GM06990 (cell line): ENCODE measurements around the gene BLOC1S1.

Experiments used
- DNase-seq: peaks from one replicate; pipeline ENCODE4 v3.0.0-alpha.2; 2011; ENCODE audit not compliant: insufficient read length; ENCODE audit errors: extremely low read depth
- H3K27me3 ChIP-seq: replicated peaks from 2 replicates; pipeline ENCODE4 v1.6.0; 2011; ENCODE audit warnings: low read length; ENCODE audit not compliant: control insufficient read depth, insufficient read depth
- H3K36me3 ChIP-seq: 2 replicates; pipeline ENCODE4 v1.5.1; 2011; ENCODE audit warnings: low read length; ENCODE audit not compliant: control insufficient read depth, insufficient read depth
- H3K4me3 ChIP-seq: replicated peaks from 2 replicates; pipeline ENCODE4 v1.5.1; 2011; ENCODE audit warnings: low read depth, mild to moderate bottlenecking, control low read depth, low read length
- CTCF ChIP-seq: IDR thresholded peaks from 2 replicates; pipeline ENCODE4 v1.5.1; 2011; ENCODE audit warnings: low read length, control low read depth, mild to moderate bottlenecking, inconsistent platforms; ENCODE audit not compliant: insufficient read depth, poor library complexity, severe bottlenecking

BLOC1S1 gene

GRCh38 chr12:55698965-55699364 is 16.9 kb upstream of the BLOC1S1 start:
- TF ChIP-seq CTCF: no peak
- peaks cover 2% of the 10 kb centered on the region; the same call in 1 of the 2 replicates for H3K27me3 ChIP-seq
- DNase-seq: no peak
- no peaks in the 10 kb centered on the region for H3K36me3 ChIP-seq
- no peak overlapping the region for H3K4me3 ChIP-seq

DNA sequence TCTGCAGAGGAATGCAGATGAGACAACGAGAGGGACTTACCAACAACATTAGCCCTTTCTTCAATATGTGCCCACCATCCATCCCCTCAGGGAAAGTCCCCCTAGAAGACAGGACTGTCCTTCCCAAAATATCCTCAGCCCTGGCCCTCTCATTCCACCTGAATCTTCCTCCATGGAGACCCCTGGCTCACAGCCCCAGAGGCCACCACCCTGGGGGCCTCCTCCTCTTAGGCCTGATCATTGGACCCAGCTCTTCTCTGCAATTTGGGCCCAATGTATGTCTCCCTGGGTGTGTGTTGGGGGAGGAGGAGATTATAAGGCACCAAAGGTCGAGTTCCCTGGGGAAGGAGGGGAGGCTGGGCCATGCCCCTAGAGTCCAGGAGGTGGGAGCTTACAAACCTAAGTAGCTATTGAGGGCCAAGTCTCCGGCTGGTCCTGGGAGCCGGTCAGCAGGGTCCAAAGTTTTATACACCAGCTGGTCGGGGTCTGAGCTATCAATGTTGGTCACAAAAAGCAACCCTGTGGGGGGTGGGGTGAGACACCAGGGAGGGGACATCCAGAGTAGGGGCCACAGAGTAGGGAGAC is 16.3 kb upstream of the BLOC1S1 start:
- Histone ChIP-seq H3K27me3 (peaks cover 2% of the 10 kb centered on the region), H3K36me3 (no peaks in the 10 kb centered on the region), H3K4me3 (no peak overlapping the region)
- no peak for TF ChIP-seq CTCF
- DNase-seq: no peak

DNA sequence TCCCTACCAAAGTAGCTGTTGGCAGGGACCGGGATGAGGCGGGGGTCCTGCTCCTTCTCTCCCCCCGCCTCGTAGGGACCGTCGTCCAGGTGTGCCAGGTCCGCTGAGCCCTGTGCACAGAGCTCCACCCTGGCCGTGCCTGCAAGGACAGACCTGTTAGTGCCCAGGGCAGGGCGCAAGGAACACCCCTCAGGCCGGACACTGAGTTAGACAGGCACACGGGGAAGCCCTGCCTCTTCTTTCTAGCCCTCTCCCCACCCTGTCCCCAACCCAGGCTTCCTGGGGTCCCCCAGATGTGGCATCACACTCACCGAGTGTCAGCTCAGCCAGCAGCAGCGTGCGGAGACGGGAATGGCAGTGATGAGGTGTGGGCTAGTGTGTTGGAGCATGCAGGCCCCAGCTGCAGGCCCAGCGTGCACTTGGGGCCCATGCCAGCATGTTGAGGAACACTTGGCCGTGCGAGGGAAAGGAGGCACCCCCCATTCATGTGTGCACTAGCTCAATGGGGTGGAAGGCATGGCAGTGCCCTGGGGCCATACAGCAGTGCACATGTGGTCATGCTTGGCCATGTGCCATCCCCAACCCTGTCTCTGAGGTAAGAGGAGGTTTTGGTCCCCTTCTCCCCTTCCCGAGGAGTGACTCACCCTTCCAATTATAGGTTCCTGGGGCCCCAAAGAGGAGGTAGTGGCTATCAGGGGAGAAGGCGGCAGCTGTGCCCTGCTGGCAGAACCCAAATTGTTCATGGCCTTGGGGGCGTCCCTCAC is 15.4 kb upstream of the BLOC1S1 start:
- H3K4me3 ChIP-seq: no peak overlapping the region
- H3K27me3 ChIP-seq: peaks cover 2% of the 10 kb centered on the region
- TF ChIP-seq CTCF: no peak
- no peaks in the 10 kb centered on the region for H3K36me3 ChIP-seq
- no peak for DNase-seq

DNA sequence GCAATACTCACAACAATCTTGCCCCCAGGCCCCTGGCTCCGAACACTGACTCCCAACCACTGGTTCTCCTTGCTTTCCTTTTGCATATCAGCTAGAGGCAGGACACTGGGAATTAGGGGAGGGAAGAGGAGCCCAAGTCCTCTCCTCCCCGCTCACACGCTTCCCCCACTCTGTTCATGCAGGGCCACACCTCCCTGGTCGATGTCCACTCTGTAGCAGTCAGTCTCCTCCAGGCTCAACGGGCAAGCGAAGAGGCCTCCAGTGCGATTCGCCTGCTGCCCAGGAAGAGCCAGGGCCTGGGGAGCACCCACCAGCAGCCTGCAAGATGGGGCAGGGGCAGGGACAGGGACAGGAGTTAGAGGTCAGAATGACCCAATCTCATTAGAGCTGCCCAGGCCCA is 13.0 kb upstream of the BLOC1S1 start:
- Histone ChIP-seq H3K36me3 (no peaks in the 10 kb centered on the region), H3K4me3 (no peak overlapping the region), H3K27me3 (peaks cover 4% of the 10 kb centered on the region)
- no peak for TF ChIP-seq CTCF
- no peak for DNase-seq

GRCh38 chr12:55703288-55703687 is 12.6 kb upstream of the BLOC1S1 start:
- TF ChIP-seq CTCF: no peak
- H3K4me3 ChIP-seq: no peak overlapping the region
- peaks cover 4% of the 10 kb centered on the region for H3K27me3 ChIP-seq
- no peaks in the 10 kb centered on the region for H3K36me3 ChIP-seq
- DNase-seq: no peak
